SK-N-MC (cell line): ENCODE data around the gene FKBP5.

Experiments used
- DNase-seq: peaks from one replicate; pipeline ENCODE4 v3.0.0-alpha.2; 2011; ENCODE audit warnings: low read depth, low spot score
- H3K27ac ChIP-seq: fragments of 200-600 bp; sonication (generic); 2 replicates; pipeline ENCODE4 v1.5.1; 2016; ENCODE audit warnings: mixed run types
- H3K36me3 ChIP-seq: fragments of 200-600 bp; sonication (generic); 2 replicates; pipeline ENCODE4 v1.6.1; 2017; ENCODE audit warnings: antibody characterized with exemption, low read length, mixed read lengths; ENCODE audit not compliant: insufficient read depth
- H3K4me3 ChIP-seq: fragments of 200-600 bp; sonication (generic); 2 replicates; pipeline ENCODE4 v1.5.1; 2016
- H3K9ac ChIP-seq: fragments of 200-600 bp; sonication (generic); 2 replicates; pipeline ENCODE4 v1.8.0; 2017; ENCODE audit warnings: mixed run types, mixed read lengths; ENCODE audit not compliant: insufficient read length
- H3K9me3 ChIP-seq: fragments of 200-600 bp; sonication (generic); 2 replicates; pipeline ENCODE4 v1.6.1; 2017; ENCODE audit warnings: low read depth, mild to moderate bottlenecking, antibody characterized with exemption, low read length, moderate library complexity, mixed read lengths
- EZH2 ChIP-seq: fragments of 200-600 bp; sonication (generic); IDR thresholded peaks from one replicate; pipeline ENCODE4 v1.6.1; 2017; ENCODE audit warnings: antibody characterized with exemption
- FOXP2 ChIP-seq: optimal IDR thresholded peaks from 2 replicates; pipeline ENCODE3; 2011; ENCODE audit warnings: mild to moderate bottlenecking, moderate library complexity; ENCODE audit not compliant: insufficient read depth; ENCODE audit errors: extremely low read length, control extremely low read depth
- POLR2AphosphoS5 ChIP-seq: IDR thresholded peaks from 2 replicates; pipeline ENCODE4 v1.6.1; 2012; ENCODE audit warnings: mild to moderate bottlenecking, low read depth, low read length, borderline replicate concordance

Gene FKBP5

GRCh38 chr6:35566794-35567193 lies 121.9 kb downstream of the FKBP5 start:
- Histone ChIP-seq H3K9me3 (no peaks in the 10 kb centered on the region), H3K9ac (no peak overlapping the region), H3K36me3 (no peaks in the 10 kb centered on the region), H3K27ac (no peak overlapping the region), H3K4me3 (no peak overlapping the region)
- no peak for DNase-seq
- TF ChIP-seq POLR2AphosphoS5 (no peak), FOXP2 (no peak), EZH2 (no peak)

GRCh38 chr6:35564733-35565132 lies 124.0 kb downstream of the FKBP5 start:
- no peak for DNase-seq
- no peaks in the 10 kb centered on the region for H3K36me3 ChIP-seq
- no peak for TF ChIP-seq EZH2
- no peak for TF ChIP-seq FOXP2
- no peak for TF ChIP-seq POLR2AphosphoS5
- H3K9me3 ChIP-seq = no peaks in the 10 kb centered on the region
- no peak overlapping the region for H3K27ac ChIP-seq
- H3K9ac ChIP-seq = no peak overlapping the region
- no peak overlapping the region for H3K4me3 ChIP-seq

GRCh38 chr6:35562060-35562459 lies 126.7 kb downstream of the FKBP5 start:
- Histone ChIP-seq H3K9me3 (no peaks in the 10 kb centered on the region), H3K27ac (no peak overlapping the region), H3K36me3 (no peaks in the 10 kb centered on the region), H3K9ac (no peak overlapping the region), H3K4me3 (no peak overlapping the region)
- TF ChIP-seq POLR2AphosphoS5 (no peak), EZH2 (no peak), FOXP2 (no peak)
- no peak for DNase-seq

DNA sequence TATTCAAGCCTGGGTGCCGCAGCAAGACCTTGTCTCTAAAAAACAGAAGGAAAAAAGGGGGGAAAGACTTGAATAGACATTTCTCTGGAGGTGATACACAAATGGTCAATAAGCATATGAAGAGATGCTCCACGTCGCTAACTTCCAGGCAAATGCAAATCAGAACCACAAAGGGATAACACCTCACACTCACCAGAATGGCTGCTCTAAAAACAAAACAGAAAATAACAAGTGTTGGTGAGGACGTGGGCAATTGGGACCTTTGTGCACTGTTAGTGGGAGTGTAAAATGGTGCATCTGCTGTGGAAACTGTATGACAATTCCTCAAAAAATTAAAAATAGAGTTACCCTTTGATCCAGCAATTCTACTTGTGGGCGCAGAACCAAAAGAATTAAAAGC lies 127.6 kb downstream of the FKBP5 start:
- no peak for TF ChIP-seq EZH2
- TF ChIP-seq POLR2AphosphoS5 = no peak
- TF ChIP-seq FOXP2 = no peak
- DNase-seq = no peak
- no peaks in the 10 kb centered on the region for H3K9me3 ChIP-seq
- H3K9ac ChIP-seq = no peak overlapping the region
- H3K27ac ChIP-seq = no peak overlapping the region
- no peaks in the 10 kb centered on the region for H3K36me3 ChIP-seq
- no peak overlapping the region for H3K4me3 ChIP-seq

GRCh38 chr6:35558571-35558970 lies 130.1 kb downstream of the FKBP5 start:
- H3K9me3 ChIP-seq = no peaks in the 10 kb centered on the region

DNA sequence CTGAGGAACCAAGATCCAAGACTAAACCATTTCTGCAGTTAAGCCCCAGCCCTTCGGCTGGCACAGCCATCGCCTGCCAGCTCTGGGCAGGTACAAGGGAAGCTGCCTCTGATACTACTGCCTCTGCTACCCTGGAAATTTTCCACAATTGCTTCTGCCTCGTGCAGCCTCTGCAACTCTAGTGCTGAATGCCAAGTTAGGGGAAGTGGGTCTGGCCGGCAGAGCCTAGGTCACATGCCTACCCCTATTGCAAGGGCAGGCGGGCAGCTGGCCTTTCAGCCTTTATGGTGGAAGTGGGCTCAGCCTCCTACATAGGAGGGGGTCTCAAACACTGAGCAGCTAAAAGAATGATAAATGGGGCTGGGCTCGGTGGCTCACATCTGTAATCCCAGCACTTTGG lies 131.5 kb downstream of the FKBP5 start:
- DNase-seq = no peak
- no peak overlapping the region for H3K9ac ChIP-seq
- no peak overlapping the region for H3K4me3 ChIP-seq
- no peak for TF ChIP-seq EZH2
- no peak for TF ChIP-seq POLR2AphosphoS5
- no peak for TF ChIP-seq FOXP2
- no peaks in the 10 kb centered on the region for H3K9me3 ChIP-seq
- H3K27ac ChIP-seq = no peak overlapping the region
- H3K36me3 ChIP-seq = no peaks in the 10 kb centered on the region

More at GRCh38 chr6:35558571-35558970, 130.1 kb downstream of the FKBP5 start:
- H3K36me3 ChIP-seq = no peaks in the 10 kb centered on the region
- no peak overlapping the region for H3K27ac ChIP-seq
- H3K9ac ChIP-seq = no peak overlapping the region
- H3K4me3 ChIP-seq = no peak overlapping the region
- TF ChIP-seq POLR2AphosphoS5 (no peak), EZH2 (no peak), FOXP2 (no peak)
- no peak for DNase-seq

DNA sequence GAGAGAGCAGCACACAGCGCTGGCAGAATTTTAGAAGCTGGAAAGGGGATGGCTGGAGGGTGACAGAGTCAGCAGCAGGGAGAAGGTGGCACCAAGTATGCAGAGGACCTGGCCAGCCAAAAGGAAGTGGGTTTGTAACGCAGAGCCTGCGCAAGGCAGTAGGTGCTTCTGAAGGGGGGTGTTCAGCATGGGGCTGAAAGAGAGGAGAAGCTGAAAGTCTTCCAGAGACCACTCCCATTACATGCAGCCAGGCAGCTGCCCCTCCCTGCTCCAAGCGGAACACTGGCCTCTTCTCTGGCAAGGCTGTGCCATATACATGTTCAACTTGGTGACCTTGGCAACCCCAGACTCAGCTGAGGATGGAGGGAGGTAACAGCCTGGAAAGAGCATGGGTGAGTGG lies 133.9 kb downstream of the FKBP5 start:
- H3K4me3 ChIP-seq = no peak overlapping the region
- no peaks in the 10 kb centered on the region for H3K9me3 ChIP-seq
- TF ChIP-seq FOXP2 (no peak), POLR2AphosphoS5 (no peak), EZH2 (no peak)
- no peaks in the 10 kb centered on the region for H3K36me3 ChIP-seq
- H3K27ac ChIP-seq = no peak overlapping the region
- no peak overlapping the region for H3K9ac ChIP-seq
- DNase-seq = no peak

DNA sequence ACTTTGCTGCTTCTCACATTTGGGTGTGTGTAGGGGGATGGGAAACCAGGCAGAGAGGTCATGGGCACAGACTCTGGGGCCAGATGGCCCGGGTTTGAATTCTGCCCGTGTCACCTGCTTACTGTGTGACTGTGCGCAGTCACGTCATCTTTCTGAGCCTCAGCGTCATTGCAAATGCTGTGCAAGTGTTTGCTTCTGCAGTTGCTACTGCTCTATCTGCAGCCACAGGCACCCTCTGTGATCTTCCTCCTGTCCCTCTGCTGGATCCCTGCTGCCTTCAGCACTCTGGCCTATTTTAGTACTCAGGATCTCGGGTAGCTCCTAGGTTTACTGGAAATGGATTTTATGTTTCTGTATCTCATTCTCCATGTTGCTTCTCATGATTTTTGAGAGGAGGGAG lies 135.4 kb downstream of the FKBP5 start:
- no peak overlapping the region for H3K4me3 ChIP-seq
- no peaks in the 10 kb centered on the region for H3K9me3 ChIP-seq
- no peak overlapping the region for H3K27ac ChIP-seq
- TF ChIP-seq POLR2AphosphoS5 = no peak
- TF ChIP-seq EZH2 = no peak
- no peak for TF ChIP-seq FOXP2
- no peaks in the 10 kb centered on the region for H3K36me3 ChIP-seq
- H3K9ac ChIP-seq = no peak overlapping the region
- DNase-seq = no peak

DNA sequence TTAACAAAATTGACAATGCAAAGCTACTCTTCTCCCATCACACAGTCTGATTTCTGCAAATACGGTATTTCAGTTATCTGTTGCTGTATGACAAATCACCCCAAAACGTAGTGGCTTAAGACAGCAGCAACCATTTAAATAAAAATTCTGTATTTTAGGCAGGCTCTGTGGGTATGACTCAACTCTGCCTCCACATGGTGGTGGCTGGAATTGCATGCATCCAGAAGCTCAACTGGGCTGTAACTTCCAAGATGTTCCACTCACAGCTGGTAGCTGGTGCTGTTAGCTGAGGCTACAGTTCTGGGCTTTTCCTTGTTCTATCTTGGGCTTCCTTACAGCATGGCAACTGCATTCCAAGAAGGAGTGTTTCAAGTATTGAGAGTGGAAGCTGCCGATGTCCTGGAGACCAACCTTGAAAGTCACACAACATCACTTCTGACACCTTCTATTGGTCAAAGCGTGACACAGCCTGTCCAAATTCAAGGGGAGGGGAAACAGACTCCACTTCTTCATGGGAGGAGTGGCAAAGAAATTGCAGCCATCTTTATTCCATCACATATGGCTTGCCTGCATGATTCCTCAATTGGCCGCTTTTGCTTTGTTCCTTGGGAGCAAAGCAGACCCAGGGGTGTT lies 136.3 kb downstream of the FKBP5 start:
- no peak for TF ChIP-seq FOXP2
- no peak for TF ChIP-seq POLR2AphosphoS5

More for the DNA sequence above, 136.3 kb downstream of the FKBP5 start:
- no peak overlapping the region for H3K4me3 ChIP-seq
- no peak overlapping the region for H3K9ac ChIP-seq
- DNase-seq = peak; percentile 16
- H3K36me3 ChIP-seq = no peaks in the 10 kb centered on the region
- no peaks in the 10 kb centered on the region for H3K9me3 ChIP-seq
- H3K27ac ChIP-seq = no peak overlapping the region
